WTC11 (cell line): ENCODE results near the gene LRRTM3. TPM values are rescaled to one million over a fixed set of nuclear protein-coding genes. Genes with fewer than 3 reads are reported as not detected.
A peak's percentile ranks its signal among the peaks of the same experiment; 100 is the strongest.

ENCODE experiments used
- ATAC-seq: fragments of 200-7000 bp; cut with Tn5 transposase; 2 replicates; pipeline ENCODE4 v1.10.0; 2021; ENCODE audit warnings: mild to moderate bottlenecking, moderate library complexity
- CTCF ChIA-PET: fragments of 300-600 bp; sonication (Branson Sonifier 250); formaldehyde crosslinking; loops from one replicate; lab custom pipeline; 2021; ENCODE audit warnings: antibody characterized with exemption; lab: Charles Lee
- POLR2A ChIA-PET: fragments of 350-600 bp; sonication (Branson Sonifier 250); formaldehyde crosslinking; loops from one replicate; lab custom pipeline; 2021; ENCODE audit warnings: antibody characterized with exemption; lab: Charles Lee
- DNase-seq: peaks from one replicate; pipeline ENCODE4 v3.0.0; 2021; ENCODE audit warnings: low spot score
- H3K27ac Mint-ChIP-seq: 2 replicates; pipeline ENCODE4 v1.8.0; 2021; ENCODE audit warnings: mixed read lengths
- H3K27me3 Mint-ChIP-seq: 2 replicates; pipeline ENCODE4 v1.8.0; 2021; ENCODE audit warnings: low read depth, mild to moderate bottlenecking, moderate library complexity, mixed read lengths
- H3K36me3 Mint-ChIP-seq: 2 replicates; pipeline ENCODE4 v1.8.0; 2021; ENCODE audit warnings: mixed read lengths
- H3K4me1 Mint-ChIP-seq: 2 replicates; pipeline ENCODE4 v1.8.0; 2022; ENCODE audit warnings: mixed read lengths
- H3K4me3 Mint-ChIP-seq: 2 replicates; pipeline ENCODE4 v1.8.0; 2021; ENCODE audit warnings: mild to moderate bottlenecking, moderate library complexity, mixed read lengths
- H3K9me3 Mint-ChIP-seq: 2 replicates; pipeline ENCODE4 v1.8.0; 2021; ENCODE audit warnings: mixed read lengths
- ATF2 ChIP-seq: sonication (generic); formaldehyde crosslinking; IDR thresholded peaks from 2 replicates; pipeline ENCODE4 v1.8.1; 2022; ENCODE audit warnings: low read depth, missing genetic modification reagents, borderline replicate concordance
- CREM ChIP-seq: sonication (generic); formaldehyde crosslinking; IDR thresholded peaks from 2 replicates; pipeline ENCODE4 v1.8.1; 2022; ENCODE audit warnings: mild to moderate bottlenecking, missing genetic modification reagents, moderate library complexity
- CTCF ChIP-seq: fragments of 200-600 bp; IDR thresholded peaks from 2 replicates; pipeline ENCODE4 v1.8.0; 2022; ENCODE audit warnings: antibody characterized with exemption
- ERG ChIP-seq: fragments of 250-450 bp; sonication (Bioruptor Pico); IDR thresholded peaks from 2 replicates; pipeline ENCODE4 v1.8.0; 2021; ENCODE audit warnings: mild to moderate bottlenecking
- FOXP1 ChIP-seq: sonication (generic); formaldehyde crosslinking; IDR thresholded peaks from 2 replicates; pipeline ENCODE4 v1.8.0; 2022; ENCODE audit warnings: missing genetic modification reagents, mild to moderate bottlenecking, moderate library complexity, borderline replicate concordance
- HMGA2 ChIP-seq: fragments of 250-450 bp; sonication (Bioruptor Pico); IDR thresholded peaks from 2 replicates; pipeline ENCODE4 v1.4.0; 2021; ENCODE audit warnings: mild to moderate bottlenecking, moderate library complexity
- JAZF1 ChIP-seq: fragments of 250-450 bp; sonication (Bioruptor Pico); IDR thresholded peaks from 2 replicates; pipeline ENCODE4 v1.9.0; 2021; ENCODE audit warnings: moderate library complexity, mild to moderate bottlenecking, inconsistent platforms
- JUN ChIP-seq: sonication (generic); formaldehyde crosslinking; IDR thresholded peaks from 2 replicates; pipeline ENCODE4 v1.8.0; 2023; ENCODE audit warnings: mild to moderate bottlenecking, missing genetic modification reagents
- NFATC4 ChIP-seq: fragments of 250-450 bp; sonication (Bioruptor Pico); IDR thresholded peaks from 2 replicates; pipeline ENCODE4 v1.9.0; 2021; ENCODE audit warnings: mild to moderate bottlenecking
- NFYB ChIP-seq: sonication (generic); formaldehyde crosslinking; conservative IDR thresholded peaks from 2 replicates; pipeline ENCODE4 v1.8.0; 2022; ENCODE audit warnings: low read depth, missing genetic modification reagents
- SMAD3 ChIP-seq: sonication (generic); formaldehyde crosslinking; IDR thresholded peaks from 2 replicates; pipeline ENCODE4 v1.8.0; 2022; ENCODE audit warnings: missing genetic modification reagents, mild to moderate bottlenecking, borderline replicate concordance
- SP1 ChIP-seq: sonication (generic); formaldehyde crosslinking; conservative IDR thresholded peaks from 2 replicates; pipeline ENCODE4 v1.8.1; 2022; ENCODE audit warnings: missing genetic modification reagents
- TEAD4 ChIP-seq: sonication (generic); formaldehyde crosslinking; IDR thresholded peaks from 2 replicates; pipeline ENCODE4 v1.8.0; 2022; ENCODE audit warnings: mild to moderate bottlenecking, missing genetic modification reagents
- USF1 ChIP-seq: sonication (generic); formaldehyde crosslinking; IDR thresholded peaks from 2 replicates; pipeline ENCODE4 v1.8.0; 2022; ENCODE audit warnings: mild to moderate bottlenecking, missing genetic modification reagents
- ZBTB21 ChIP-seq: sonication (generic); formaldehyde crosslinking; IDR thresholded peaks from 2 replicates; pipeline ENCODE4 v1.8.1; 2023; ENCODE audit warnings: mild to moderate bottlenecking, missing genetic modification reagents, borderline replicate concordance
- ZMAT4 ChIP-seq: fragments of 250-450 bp; sonication (Bioruptor Pico); IDR thresholded peaks from 2 replicates; pipeline ENCODE4 v1.9.0; 2021; ENCODE audit warnings: mild to moderate bottlenecking
- ZNF121 ChIP-seq: sonication (generic); formaldehyde crosslinking; IDR thresholded peaks from 2 replicates; pipeline ENCODE4 v1.8.0; 2023; ENCODE audit warnings: missing genetic modification reagents
- ZNF281 ChIP-seq: sonication (generic); formaldehyde crosslinking; IDR thresholded peaks from 2 replicates; pipeline ENCODE4 v1.8.0; 2023; ENCODE audit warnings: mild to moderate bottlenecking, missing genetic modification reagents
- ZNF423 ChIP-seq: fragments of 250-450 bp; sonication (Bioruptor Pico); IDR thresholded peaks from 2 replicates; pipeline ENCODE4 v2.1.2; 2022; ENCODE audit warnings: mild to moderate bottlenecking, moderate library complexity
- ZNF671 ChIP-seq: fragments of 250-450 bp; sonication (Bioruptor Pico); IDR thresholded peaks from 2 replicates; pipeline ENCODE4 v1.8.0; 2021; ENCODE audit warnings: mild to moderate bottlenecking
- total RNA-seq: library from RNA; stranded (reverse); gene quantifications from 3 replicates; pipeline ENCODE4 v1.2.3, GENCODE V29; 2021
- TF ChIP-seq, protein P1 (sequence below): sonication (generic); formaldehyde crosslinking; conservative IDR thresholded peaks from 2 replicates; pipeline ENCODE4 v1.8.1; 2023; ENCODE audit warnings: mild to moderate bottlenecking, low read depth, missing genetic modification reagents, moderate library complexity

The LRRTM3 gene
- total RNA-seq, 1 experiment from 2014 or later = 0.52 TPM

DNA sequence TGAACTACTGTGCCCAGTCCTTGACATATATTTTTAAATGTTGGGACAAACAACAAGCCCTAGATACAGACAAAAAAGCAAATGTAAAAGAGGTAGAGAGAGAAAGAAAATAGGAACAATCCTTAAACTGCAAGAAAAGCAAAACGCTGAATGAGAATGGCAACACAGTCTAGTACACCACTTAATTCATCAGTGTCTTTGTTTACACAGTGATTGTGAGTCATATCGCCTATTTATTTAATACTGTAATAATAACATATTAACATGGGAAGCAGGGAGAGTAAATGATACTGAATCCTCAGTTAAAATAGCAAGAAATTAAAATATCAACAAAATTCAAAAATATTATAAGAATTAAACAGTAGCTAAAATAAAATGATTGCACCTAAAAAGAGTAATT, 9.8 kb upstream of the LRRTM3 start (continued):
- TF ChIP-seq USF1 (no peak), CREM (no peak), SMAD3 (CRISPR knock-in tag) (no peak), ZMAT4 (no peak), JUN (CRISPR knock-in tag) (no peak), HMGA2 (CRISPR knock-in tag) (no peak), TEAD4 (CRISPR knock-in tag) (no peak)

GRCh38 chr10:66917104-66917503, 8.7 kb upstream of the LRRTM3 start:
- H3K36me3 Mint-ChIP-seq = peaks cover 3% of the 10 kb centered on the region; the same call in 1 of the 2 replicates
- ChIA-PET CTCF (interaction anchor here (0.6 to 1.9 kb wide), 6 partner anchors 9 to 352 kb away, joined by 3 to 14 read pairs (median 6); partner anchors contain the start of gene LRRTM3), POLR2A (no interaction called here)
- peaks cover 6% of the 10 kb centered on the region for H3K4me1 Mint-ChIP-seq
- peaks cover 10% of the 10 kb centered on the region for H3K9me3 Mint-ChIP-seq
- peak; percentile 92 for ATAC-seq
- no peak overlapping the region for H3K27ac Mint-ChIP-seq
- H3K4me3 Mint-ChIP-seq = no peak overlapping the region
- H3K27me3 Mint-ChIP-seq = no peaks in the 10 kb centered on the region; the same call in 1 of the 2 replicates
- no peak for TF ChIP-seq JUN (CRISPR knock-in tag)
- no peak for TF ChIP-seq ERG
- no peak for TF ChIP-seq ZNF671 (CRISPR knock-in tag)
- TF ChIP-seq TEAD4 (CRISPR knock-in tag) = no peak
- no peak for TF ChIP-seq ATF2 (CRISPR knock-in tag)
- TF ChIP-seq CTCF = no peak
- no peak for TF ChIP-seq ZBTB21 (CRISPR knock-in tag)
- TF ChIP-seq, all 79 proteins: peak for 0
- no peak for DNase-seq

DNA sequence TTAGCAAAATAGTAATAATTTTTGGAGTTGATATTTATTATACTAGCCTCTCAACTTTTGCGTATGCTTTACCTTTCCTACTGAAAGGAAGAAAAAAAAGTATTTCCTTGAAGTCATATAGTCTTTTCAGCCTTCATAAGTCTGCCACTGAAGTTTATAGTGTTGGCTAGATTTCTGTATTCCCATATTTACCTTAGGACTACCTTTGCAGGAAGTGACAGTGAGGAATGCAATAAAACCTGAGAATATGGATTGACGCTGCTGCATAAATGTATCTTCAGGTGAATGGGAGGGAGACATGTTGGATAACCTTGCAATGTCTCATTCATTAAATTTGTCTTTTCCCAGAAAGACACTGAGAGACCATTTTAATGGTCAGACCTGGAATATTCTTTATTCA, 6.6 kb upstream of the LRRTM3 start:
- ATAC-seq (no peak), DNase-seq (no peak)
- H3K36me3 Mint-ChIP-seq = peaks cover 3% of the 10 kb centered on the region; the same call in 1 of the 2 replicates
- no peak overlapping the region for H3K4me3 Mint-ChIP-seq
- H3K4me1 Mint-ChIP-seq = peaks cover 19% of the 10 kb centered on the region
- ChIA-PET POLR2A (no interaction called here), CTCF (no interaction called here)
- H3K27ac Mint-ChIP-seq = no peak overlapping the region
- peaks cover 10% of the 10 kb centered on the region for H3K9me3 Mint-ChIP-seq
- no peaks in the 10 kb centered on the region; the same call in 1 of the 2 replicates for H3K27me3 Mint-ChIP-seq
- TF ChIP-seq FOXP1 (CRISPR knock-in tag) (no peak), NFYB (CRISPR knock-in tag) (no peak), ZNF281 (no peak), ZNF121 (CRISPR knock-in tag) (no peak), NFATC4 (no peak), ERG (no peak), JAZF1 (CRISPR knock-in tag) (no peak), ZNF423 (no peak), SP1 (no peak), HMGA2 (CRISPR knock-in tag) (no peak)
- TF ChIP-seq, protein P1, sequence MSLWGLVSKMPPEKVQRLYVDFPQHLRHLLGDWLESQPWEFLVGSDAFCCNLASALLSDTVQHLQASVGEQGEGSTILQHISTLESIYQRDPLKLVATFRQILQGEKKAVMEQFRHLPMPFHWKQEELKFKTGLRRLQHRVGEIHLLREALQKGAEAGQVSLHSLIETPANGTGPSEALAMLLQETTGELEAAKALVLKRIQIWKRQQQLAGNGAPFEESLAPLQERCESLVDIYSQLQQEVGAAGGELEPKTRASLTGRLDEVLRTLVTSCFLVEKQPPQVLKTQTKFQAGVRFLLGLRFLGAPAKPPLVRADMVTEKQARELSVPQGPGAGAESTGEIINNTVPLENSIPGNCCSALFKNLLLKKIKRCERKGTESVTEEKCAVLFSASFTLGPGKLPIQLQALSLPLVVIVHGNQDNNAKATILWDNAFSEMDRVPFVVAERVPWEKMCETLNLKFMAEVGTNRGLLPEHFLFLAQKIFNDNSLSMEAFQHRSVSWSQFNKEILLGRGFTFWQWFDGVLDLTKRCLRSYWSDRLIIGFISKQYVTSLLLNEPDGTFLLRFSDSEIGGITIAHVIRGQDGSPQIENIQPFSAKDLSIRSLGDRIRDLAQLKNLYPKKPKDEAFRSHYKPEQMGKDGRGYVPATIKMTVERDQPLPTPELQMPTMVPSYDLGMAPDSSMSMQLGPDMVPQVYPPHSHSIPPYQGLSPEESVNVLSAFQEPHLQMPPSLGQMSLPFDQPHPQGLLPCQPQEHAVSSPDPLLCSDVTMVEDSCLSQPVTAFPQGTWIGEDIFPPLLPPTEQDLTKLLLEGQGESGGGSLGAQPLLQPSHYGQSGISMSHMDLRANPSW (CRISPR knock-in tag) = no peak
